Left renal pelvis (tissue), 4 donors: Measurements from ENCODE around the gene GSN. TPM values are rescaled to one million over a fixed set of nuclear protein-coding genes. Genes with fewer than 3 reads are reported as not detected.

Source experiments
- DNase-seq, 4 donors: peaks; one replicate each; pipeline ENCODE4 v3.0.0-alpha.2; 2013; ENCODE audit warnings: low read depth in 4 of 4, low spot score in 3 of 4
- polyA plus RNA-seq, 4 donors: library from polyadenylated mRNA; unstranded; fragments of 120-200 nt; gene quantifications; one replicate each; pipeline ENCODE4 v1.2.1, GENCODE V29; 2013; ENCODE audit not compliant: insufficient read length in 4 of 4

Gene GSN
- 100 to 1,000 TPM; 120 to 264 (median 192) TPM for polyA plus RNA-seq

GRCh38 chr9:121267689-121268597, at the start of gene GSN:
Gene GSN (plus strand): TSS chr9:121268162. CDS start chr9:121301972, 33,810 bp downstream.
- no peak for DNase-seq

DNA sequence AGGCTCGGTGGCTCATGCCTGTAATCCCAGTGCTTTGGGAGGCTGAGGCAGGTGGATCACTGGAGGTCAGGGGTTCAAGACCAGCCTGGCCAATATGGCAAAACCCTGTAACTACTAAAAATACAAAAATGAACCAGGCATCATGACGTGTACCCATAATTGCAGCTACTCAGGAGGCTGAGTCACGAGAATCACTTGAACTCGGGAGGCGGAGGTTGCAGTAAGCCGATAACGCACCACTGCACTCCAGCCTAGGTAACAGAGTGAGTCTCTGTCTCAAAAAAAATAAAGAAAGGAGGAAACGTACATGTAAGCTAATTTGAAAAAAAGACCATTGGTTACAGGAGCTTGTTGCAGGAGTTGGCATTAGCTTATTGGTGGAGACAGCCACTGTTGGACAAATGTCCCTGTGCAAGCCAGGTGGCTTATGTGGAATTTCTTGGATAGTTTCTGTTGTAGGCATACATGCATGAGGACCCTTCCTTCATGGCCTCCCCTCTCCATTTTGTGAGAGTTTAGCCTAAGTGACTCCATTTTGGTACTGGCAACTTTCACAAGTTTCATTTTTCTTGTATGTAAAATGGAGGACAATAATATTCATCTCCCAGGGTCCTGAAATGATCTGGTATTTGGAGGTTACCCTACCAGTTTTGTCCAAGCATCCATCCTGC, 49.5 kb upstream of the GSN start:
- DNase-seq, result no peak

- no peak for DNase-seq
Measured at GRCh38 chr9:121219530-121219929, 48.4 kb upstream of the GSN start.

DNA sequence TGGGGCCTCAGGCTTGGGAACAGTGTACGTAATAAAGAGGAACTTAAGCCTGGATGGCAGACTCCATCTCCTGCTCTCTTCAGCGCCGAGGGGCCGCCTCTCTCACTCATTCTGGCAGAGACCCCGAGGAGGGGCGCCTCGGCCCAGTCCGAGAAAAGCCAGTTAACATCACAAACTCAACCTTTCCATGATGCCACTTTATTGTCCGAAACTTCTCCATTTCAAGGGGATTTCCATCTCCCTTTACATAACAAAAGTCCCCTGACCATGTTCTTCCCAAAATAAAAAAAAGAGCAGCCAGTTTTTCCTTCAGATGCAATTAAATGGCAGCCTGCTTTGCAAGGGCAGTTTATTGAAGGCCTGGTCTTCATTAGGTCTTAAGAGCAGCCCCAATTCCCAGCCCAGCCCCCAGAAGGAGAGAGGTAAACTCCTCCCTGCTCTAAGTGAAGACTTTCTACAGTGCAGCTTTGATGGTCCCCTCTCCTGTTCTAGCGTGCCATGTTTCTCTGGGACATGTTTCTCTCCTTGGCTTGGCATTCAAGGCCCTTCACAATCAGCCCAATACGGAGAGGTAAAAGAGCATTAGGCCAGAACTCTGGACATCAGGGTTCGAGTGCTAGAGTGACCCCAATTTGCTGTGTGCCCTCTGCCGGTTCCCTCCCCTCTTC, 46.8 kb upstream of the GSN start:
- no peak for DNase-seq

DNA sequence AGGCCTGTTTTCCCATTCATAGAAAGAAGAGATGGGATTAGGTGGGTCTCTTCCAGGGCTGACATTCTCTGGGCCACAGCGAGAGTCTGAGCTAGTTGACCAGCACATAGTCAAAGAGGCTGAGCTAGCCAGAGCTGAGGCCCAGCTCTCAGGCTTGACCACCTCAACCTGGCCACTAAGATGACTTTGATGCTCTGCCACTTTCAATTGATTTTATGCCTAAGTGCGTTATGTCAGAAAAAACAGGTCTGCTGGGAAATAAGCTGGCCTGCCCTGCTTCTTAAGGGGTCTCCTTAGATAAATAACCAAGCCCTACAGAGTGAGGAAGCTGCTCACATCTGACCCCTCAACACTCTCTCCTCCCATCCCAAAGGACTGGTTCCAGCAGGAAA, 46.3 kb upstream of the GSN start:
- no peak for DNase-seq

DNA sequence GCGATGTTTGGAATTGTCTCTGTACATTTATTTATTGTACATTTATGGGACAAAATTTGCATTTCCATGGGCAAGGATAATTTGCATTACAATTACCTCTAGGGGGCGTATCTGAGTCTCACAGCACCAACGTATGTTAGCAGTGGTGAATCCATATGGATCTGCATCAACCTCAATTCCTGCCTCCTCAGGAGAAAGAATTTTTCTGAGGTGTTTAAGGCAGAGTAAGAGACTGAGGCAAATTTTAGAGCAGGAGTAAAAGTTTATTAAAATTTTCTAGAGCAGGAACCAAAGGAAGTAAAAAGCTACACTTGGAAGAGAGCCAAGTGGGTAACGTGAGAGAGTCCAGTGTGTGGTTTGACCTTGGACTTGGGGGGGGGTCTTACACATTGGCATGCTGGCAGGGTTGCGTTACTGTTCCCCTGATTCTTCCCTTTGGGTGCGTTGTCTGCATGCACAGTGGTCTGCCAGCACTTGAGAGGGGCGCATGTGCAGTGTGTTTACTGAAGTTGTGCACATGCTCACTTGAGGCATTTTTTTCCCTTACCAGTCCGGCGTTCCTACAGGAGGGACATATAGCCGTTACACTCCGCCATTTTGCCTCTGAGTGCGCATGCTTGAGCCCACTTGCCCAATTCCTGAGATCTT, 45.3 kb upstream of the GSN start:
- DNase-seq, result no peak

DNA sequence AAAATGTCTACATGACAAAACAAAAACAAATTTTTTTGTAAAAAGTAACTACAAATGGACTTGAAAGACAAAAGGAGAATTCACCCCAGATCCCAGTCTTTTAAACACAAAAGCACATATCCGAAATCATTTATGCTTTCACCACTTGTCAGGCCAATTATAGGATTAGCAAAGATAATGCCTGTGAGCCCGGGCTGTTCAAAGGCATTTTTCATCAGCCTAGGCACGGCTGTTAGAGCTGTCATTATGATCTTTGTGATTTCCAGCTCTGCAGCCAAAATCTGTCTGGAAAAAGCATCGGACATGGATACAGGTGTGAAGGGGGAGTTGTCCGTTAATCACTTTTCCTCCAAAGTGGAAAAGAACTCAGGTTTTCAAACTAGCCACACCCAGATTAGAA, 42.7 kb upstream of the GSN start:
- DNase-seq, result no peak

DNA sequence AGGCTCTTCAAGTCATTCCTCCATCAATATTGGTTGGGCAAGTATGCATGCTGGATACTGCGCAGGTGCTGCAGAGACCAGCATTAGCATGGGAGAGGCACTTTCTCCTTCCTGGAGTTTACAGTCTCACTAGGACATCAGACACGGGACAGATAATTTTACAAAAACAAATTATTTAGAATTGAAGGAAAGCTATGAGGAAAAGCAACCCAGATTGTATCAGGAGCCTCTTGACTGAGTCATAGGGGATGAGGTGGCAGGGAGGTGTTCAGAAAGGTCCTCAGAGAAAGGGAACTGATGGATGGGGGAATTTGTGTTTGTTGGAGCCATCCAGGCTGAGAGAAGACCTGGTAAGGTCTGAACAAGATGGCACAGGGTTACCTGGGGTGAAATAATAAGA, 41.8 kb upstream of the GSN start:
- no peak for DNase-seq

DNA sequence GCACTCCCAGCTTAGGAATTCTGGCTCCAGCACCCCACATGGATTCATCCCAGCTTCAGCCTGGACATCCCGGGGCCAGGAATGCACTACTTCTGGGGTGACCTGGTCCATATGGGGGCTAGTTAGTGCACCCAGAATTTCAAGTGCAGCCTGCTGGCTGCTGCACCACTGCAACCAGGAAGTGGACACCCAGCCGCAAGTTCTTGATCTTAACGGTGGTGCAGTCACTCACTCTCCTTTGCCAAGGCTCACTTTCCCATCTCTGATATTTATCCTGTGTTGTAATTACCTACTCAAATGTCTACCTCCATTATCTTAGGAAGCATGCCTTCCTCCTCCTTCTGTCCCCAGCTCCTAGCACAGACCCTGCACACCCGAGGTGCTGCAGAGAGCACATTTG, 40.1 kb upstream of the GSN start:
- no peak for DNase-seq

- DNase-seq, result no peak
Measured at GRCh38 chr9:121230256-121230655, 37.7 kb upstream of the GSN start.

- DNase-seq, result no peak
Measured at GRCh38 chr9:121232251-121232650, 35.7 kb upstream of the GSN start.

DNA sequence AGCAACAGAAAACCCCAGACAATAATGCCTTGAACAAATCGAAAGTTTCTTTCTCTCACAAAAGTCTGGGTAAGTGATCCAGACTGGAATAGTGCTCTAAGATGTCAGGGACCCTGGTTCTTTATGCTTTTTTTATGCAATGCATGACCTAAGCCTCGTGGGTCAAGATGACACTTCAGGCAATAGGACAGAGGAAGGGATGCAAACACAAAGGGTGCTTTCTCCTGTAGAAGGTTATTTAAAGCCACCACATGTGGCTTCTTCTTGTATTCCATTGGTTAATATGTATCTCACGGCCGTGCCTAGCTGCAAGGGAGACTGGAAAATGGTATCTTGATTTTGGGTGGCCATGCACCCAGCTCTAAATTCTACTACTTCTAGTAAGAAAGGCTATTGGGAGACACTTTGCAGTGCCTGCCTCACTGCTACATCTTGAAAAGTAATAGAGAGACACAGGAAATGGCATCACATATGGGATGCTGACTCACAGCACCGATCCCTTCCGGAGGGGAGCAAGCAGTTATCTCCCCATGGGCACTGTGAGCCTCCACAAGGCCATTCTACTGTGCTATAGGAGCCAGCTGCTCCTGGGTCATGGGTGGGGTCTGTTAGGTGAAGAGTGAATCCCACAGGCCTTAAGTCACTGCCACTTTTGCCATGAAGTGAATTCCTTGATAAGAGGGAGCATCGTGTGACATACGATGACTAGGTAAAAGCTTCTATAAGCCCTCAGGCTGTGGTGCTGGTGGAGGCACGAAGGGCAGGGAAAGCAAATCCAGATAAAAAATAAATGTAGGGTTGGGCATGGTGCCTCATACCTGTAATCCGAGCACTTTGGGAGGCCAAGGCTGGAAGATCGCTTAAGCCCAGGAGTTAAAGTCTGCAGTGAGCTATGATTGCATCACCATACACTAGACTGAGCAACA, 33.8 kb upstream of the GSN start:
- DNase-seq, result no peak

DNA sequence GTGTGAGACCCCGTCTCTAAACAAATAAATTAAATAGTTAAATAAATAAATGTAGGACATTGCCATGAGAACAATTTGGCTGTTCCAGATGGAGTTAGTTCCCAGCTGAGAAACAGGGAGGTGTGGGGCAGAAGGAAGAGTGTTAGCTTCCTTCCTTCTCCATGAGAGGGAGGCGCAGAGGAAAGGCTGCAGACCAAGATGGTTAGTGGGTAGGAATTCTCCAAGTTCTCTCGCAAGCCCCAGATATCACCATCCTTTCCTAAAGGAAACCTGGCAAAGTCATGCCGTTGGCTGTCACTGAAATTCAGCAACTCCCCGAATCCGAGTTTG, 33.2 kb upstream of the GSN start:
- DNase-seq, result no peak

DNA sequence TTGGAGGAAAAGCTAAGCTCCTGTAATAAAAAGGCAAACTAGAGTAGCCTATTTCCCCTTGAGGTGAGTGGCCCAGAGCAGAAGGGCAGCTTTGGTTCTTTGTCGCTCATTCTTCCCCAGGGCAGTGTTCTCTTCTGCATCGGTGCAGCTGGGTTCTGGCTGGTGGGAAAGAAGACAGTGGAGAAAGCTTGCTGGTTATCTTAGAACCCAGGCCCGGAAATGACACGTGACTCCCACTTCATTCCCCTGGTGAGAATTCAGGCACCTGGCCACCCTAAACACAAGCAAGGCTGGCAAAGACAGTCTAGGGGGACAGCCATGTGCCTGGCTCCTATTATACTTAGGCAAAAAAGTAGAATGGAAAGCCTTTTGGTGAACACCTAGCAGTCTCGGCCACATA, 32.5 kb upstream of the GSN start:
- DNase-seq, result no peak

DNA sequence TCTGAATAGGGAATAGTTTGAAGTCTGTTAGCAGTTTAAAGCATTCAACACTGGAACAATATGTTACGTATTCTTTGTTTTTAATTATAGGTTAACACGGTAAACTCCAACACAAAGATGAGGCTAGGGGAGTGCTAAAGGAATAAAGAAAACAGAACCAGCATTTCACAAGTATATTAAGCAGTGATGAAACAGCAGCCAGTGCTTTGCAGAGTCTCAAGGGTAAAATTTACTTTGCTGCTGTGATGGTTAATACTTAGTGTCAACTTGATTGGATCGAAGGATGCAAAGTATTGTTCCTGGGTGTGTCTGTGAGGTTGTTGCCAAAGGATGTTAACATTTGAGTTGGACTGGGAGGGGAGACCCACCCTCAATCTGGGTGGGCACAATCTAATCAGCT, 30.0 kb upstream of the GSN start:
- no peak for DNase-seq

GRCh38 chr9:121239071-121239470, 28.9 kb upstream of the GSN start:
- no peak for DNase-seq

DNA sequence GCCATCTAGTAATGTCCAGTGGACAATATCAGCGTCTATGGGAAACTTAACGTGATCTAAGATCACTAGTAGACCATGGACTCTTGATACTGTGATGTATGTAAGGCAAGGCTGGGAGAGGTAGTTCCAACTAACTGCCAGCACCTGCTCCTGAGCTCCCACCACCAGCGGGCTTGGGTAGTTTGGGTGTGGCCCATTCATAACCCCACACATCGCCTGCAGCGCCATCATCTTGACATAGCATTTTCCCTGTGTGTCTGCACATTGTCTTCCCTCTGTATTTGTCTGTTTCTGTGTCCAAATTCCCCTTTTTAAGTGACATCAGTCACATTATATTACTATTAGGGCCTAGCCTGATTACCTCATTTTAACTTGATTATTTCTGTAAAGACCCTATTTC, 28.1 kb upstream of the GSN start:
- no peak for DNase-seq

DNA sequence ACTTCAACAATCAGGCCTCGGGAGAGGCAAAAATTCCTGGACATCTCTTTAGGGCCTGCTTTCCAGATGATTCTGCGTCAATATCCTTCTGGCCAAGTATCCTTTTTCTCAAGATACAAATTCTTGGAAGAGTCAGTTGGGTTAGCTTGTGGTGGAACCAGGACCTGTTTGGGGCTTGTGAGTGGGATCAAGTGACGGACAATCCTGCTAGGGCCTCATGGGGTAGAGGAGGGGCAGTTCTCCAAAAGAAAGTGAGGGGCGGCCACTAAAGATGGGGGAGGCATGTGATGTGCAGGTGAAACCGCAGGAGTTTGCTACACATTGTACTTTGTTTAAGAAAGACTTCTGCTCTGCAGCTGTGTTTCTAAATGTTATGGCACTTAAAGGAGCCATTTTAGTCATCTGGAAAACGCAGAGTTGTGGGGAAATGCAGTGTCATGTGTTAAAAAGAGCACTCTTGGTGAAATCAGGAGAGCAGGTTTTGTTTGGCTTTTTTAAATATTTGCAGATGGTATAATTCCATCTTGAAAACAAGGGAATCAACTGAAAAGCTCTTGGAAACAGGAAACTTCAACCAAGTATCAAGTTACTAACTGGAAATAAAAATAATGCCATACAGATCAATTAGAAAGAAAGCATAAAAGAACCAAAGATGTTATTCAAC, 27.4 kb upstream of the GSN start:
- DNase-seq, result no peak

DNA sequence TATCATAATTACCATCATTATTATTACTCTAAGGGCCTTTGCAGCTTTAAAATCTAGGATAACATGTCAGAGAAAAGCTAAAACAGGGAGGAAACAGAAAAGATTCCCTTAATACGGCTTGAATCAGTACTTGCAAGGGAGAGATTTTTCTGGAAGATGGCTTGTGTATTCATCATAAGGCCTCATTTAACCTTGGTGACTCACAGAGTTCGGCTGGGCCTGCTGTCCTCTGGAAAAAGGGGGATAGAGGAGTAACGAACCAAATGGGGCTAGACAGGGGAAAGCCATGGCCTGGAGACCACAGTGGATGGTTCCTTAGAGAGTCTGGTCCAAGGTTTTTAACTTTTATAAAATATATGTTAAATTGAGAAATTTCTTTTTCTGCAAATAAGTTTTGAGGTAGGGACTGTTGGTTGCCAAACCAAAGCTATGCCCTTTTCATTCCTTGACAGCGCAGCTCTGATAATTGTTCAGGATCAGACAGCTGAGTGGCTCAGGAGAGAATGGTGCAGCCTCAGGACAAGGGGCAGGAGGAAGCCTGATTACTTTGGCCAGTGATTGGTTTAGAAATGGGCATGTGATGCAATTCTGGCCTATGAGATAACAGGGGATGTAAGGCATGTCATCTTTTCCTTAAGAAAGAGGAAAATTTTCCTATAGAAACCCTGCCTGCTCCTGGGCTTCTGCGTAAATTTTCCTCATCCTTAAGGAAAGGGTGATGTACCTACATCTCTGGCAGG, 25.6 kb upstream of the GSN start:
- no peak for DNase-seq
